SK-N-SH (cell line): ENCODE data around the gene VEGFA. TPM values are rescaled to one million over a fixed set of nuclear protein-coding genes. Genes with fewer than 3 reads are reported as not detected.

ENCODE experiments used
- CTCF ChIA-PET: fragments of 300-600, 350-600 bp; formaldehyde crosslinking; extraction: SDS; loops from one replicate; lab custom pipeline; 2021; lab: Yijun Ruan, JAX
- POLR2A ChIA-PET: fragments of 350-600 bp; sonication (Branson Sonifier 250); formaldehyde crosslinking; extraction: SDS; loops from one replicate; lab custom pipeline; 2020; ENCODE audit warnings: antibody characterized with exemption, inconsistent platforms; lab: Yijun Ruan, JAX
- DNase-seq: peaks from one replicate; pipeline ENCODE4 v3.0.0; 2012
- H2AFZ ChIP-seq: fragments of 200-600 bp; sonication (generic); 2 replicates; pipeline ENCODE4 v1.8.1; 2016; ENCODE audit warnings: antibody characterized with exemption, mild to moderate bottlenecking, low read depth
- H3F3A ChIP-seq: fragments of 200-600 bp; sonication (generic); replicated peaks from 2 replicates; pipeline ENCODE3; 2016; ENCODE audit warnings: antibody characterized with exemption, mild to moderate bottlenecking; ENCODE audit not compliant: insufficient read depth
- H3K27ac ChIP-seq, 2 experiments: fragments of 200-500 bp in 1 of 2; fragments of 200-600 bp in 1 of 2; sonication (Bioruptor generic) in 1 of 2; sonication (generic), shearing (Covaris generic) in 1 of 2; 2 replicates each; pipeline versions ENCODE4 v1.5.1 to v1.6.1; 2014 to 2016; ENCODE audit warnings: low read depth in 2 of 2, inconsistent platforms in 1 of 2, low read length in 1 of 2, mild to moderate bottlenecking in 1 of 2, mixed read lengths in 1 of 2
- H3K27me3 ChIP-seq: fragments of 200-600 bp; sonication (generic), shearing (Covaris generic); 2 replicates; pipeline ENCODE4 v1.6.1; 2016; ENCODE audit warnings: mixed run types; ENCODE audit not compliant: insufficient read depth
- H3K36me3 ChIP-seq, 2 experiments: fragments of 200-500 bp in 1 of 2; fragments of 200-600 bp in 1 of 2; sonication (Bioruptor generic) in 1 of 2; sonication (generic) in 1 of 2; replicated peaks in 1 of 2; 2 replicates each; pipeline versions ENCODE3 to v1.5.1; 2014 to 2016; ENCODE audit warnings: low read length in 1 of 2, mild to moderate bottlenecking in 1 of 2; ENCODE audit not compliant: insufficient read depth in 2 of 2, control insufficient read depth in 1 of 2
- H3K4me1 ChIP-seq, 2 experiments: fragments of 200-500 bp in 1 of 2; fragments of 200-600 bp in 1 of 2; sonication (Bioruptor generic) in 1 of 2; sonication (generic), shearing (Covaris generic) in 1 of 2; 2 replicates each; pipeline versions ENCODE4 v1.5.1 to v1.6.1; 2014 to 2016; ENCODE audit warnings: low read depth in 1 of 2, low read length in 1 of 2, mixed run types in 1 of 2; ENCODE audit not compliant: insufficient read depth in 2 of 2, control insufficient read depth in 1 of 2
- H3K4me2 ChIP-seq: fragments of 200-600 bp; sonication (generic), shearing (Covaris generic); 2 replicates; pipeline ENCODE4 v1.6.1; 2017; ENCODE audit warnings: mixed run types
- H3K4me3 ChIP-seq, 2 experiments: fragments of 200-500 bp in 1 of 2; fragments of 200-600 bp in 1 of 2; sonication (Bioruptor generic) in 1 of 2; sonication (generic), shearing (Covaris generic) in 1 of 2; 2 replicates each; pipeline versions ENCODE4 v1.5.1 to v1.8.1; 2014 to 2016; ENCODE audit warnings: low read depth in 2 of 2, inconsistent platforms in 1 of 2, low read length in 1 of 2, mild to moderate bottlenecking in 1 of 2, mixed read lengths in 1 of 2, moderate library complexity in 1 of 2
- H3K79me2 ChIP-seq: fragments of 200-600 bp; sonication (generic); 2 replicates; pipeline ENCODE4 v1.8.1; 2017; ENCODE audit warnings: mild to moderate bottlenecking; ENCODE audit not compliant: insufficient read depth
- H3K9ac ChIP-seq: fragments of 200-600 bp; sonication (generic); 2 replicates; pipeline ENCODE4 v1.6.1; 2017; ENCODE audit warnings: mixed run types
- H3K9me2 ChIP-seq: fragments of 200-600 bp; sonication (generic); 2 replicates; pipeline ENCODE4 v1.6.1; 2017; ENCODE audit warnings: mixed run types
- H3K9me3 ChIP-seq: fragments of 200-600 bp; sonication (generic); 2 replicates; pipeline ENCODE4 v1.6.1; 2017; ENCODE audit warnings: mixed run types, mild to moderate bottlenecking, moderate library complexity
- H4K20me1 ChIP-seq: fragments of 200-600 bp; sonication (generic); 2 replicates; pipeline ENCODE4 v1.6.1; 2017; ENCODE audit warnings: mild to moderate bottlenecking, mixed run types; ENCODE audit not compliant: insufficient read depth
- FOSL2 ChIP-seq: IDR thresholded peaks from 2 replicates; pipeline ENCODE4 v1.4.0; 2012; ENCODE audit warnings: low read depth, mild to moderate bottlenecking, moderate library complexity, borderline replicate concordance
- FOXM1 ChIP-seq: IDR thresholded peaks from 2 replicates; pipeline ENCODE4 v1.4.0; 2012; ENCODE audit warnings: low read depth, mild to moderate bottlenecking
- GABPA ChIP-seq: IDR thresholded peaks from 2 replicates; pipeline ENCODE4 v1.4.0; 2012; ENCODE audit warnings: low read depth, mild to moderate bottlenecking
- GATA2 ChIP-seq: sonication (generic); formaldehyde crosslinking; IDR thresholded peaks from 2 replicates; pipeline ENCODE4 v1.5.0; 2020; ENCODE audit warnings: mild to moderate bottlenecking, missing genetic modification reagents
- MEF2A ChIP-seq: IDR thresholded peaks from 2 replicates; pipeline ENCODE4 v1.4.0; 2012; ENCODE audit warnings: low read depth, borderline replicate concordance
- NFIC ChIP-seq: IDR thresholded peaks from 2 replicates; pipeline ENCODE4 v1.4.0; 2012; ENCODE audit warnings: borderline replicate concordance
- NRF1 ChIP-seq: IDR thresholded peaks from 2 replicates; pipeline ENCODE4 v1.6.1; 2012; ENCODE audit warnings: low read depth, mild to moderate bottlenecking, low read length
- PBX3 ChIP-seq: IDR thresholded peaks from 2 replicates; pipeline ENCODE4; 2012
- POLR2AphosphoS5 ChIP-seq: IDR thresholded peaks from 2 replicates; pipeline ENCODE4 v1.6.1; 2012; ENCODE audit warnings: low read depth, low read length
- RCOR1 ChIP-seq: fragments of 150-350 bp; IDR thresholded peaks from 2 replicates; pipeline ENCODE4 v1.6.1; 2017; ENCODE audit warnings: antibody characterized with exemption, low read length
- RFX5 ChIP-seq: IDR thresholded peaks from 2 replicates; pipeline ENCODE4 v1.6.1; 2012; ENCODE audit warnings: mild to moderate bottlenecking, improper control_type of control experiment, low read length
- RXRA ChIP-seq: IDR thresholded peaks from 2 replicates; pipeline ENCODE4 v1.4.0; 2012; ENCODE audit warnings: low read depth, mild to moderate bottlenecking, borderline replicate concordance
- USF2 ChIP-seq: fragments of 150-350 bp; IDR thresholded peaks from 2 replicates; pipeline ENCODE4 v1.6.1; 2017; ENCODE audit warnings: antibody characterized with exemption, low read length, low read depth, borderline replicate concordance
- ZBTB33 ChIP-seq: IDR thresholded peaks from 2 replicates; pipeline ENCODE4 v1.4.0; 2012; ENCODE audit warnings: low read depth, borderline replicate concordance
- WGBS: methylation state at CpG from one replicate; pipeline ENCODE4 v1.1.6; 2017; ENCODE audit warnings: low lambda C conversion rate; 5-methylcytosine and 5-hydroxymethylcytosine counted together
- polyA plus RNA-seq, 3 experiments: library from polyadenylated mRNA; depleted of rRNA; stranded (reverse); fragments of >200 nt; gene quantifications; 2 replicates each; pipeline ENCODE4 v1.2.3, GENCODE V29; 2012

Gene VEGFA
- polyA plus RNA-seq, 1 of the 3 experiments (the other 2 are of a cell fraction): 81.0 TPM

GRCh38 chr6:43811733-43812099 is 41.7 kb downstream of the VEGFA start:
- H3F3A ChIP-seq: no peaks in the 10 kb centered on the region
- WGBS: 76% methylated on average over 2 of the region's 2 CpGs

More at GRCh38 chr6:43811733-43812099, 41.7 kb downstream of the VEGFA start:
- no peak overlapping the region for H3K4me2 ChIP-seq
- no peaks in the 10 kb centered on the region for H3K9me3 ChIP-seq
- H3K36me3 ChIP-seq: no peaks in the 10 kb centered on the region
- peaks cover 0 to 24% of the 10 kb centered on the region in 2 experiments; a peak in 1 of 4 replicates for H3K4me1 ChIP-seq
- no peaks in the 10 kb centered on the region for H3K79me2 ChIP-seq
- no peaks in the 10 kb centered on the region for H3K27me3 ChIP-seq
- TF ChIP-seq NFIC (no peak), FOSL2 (no peak), ZBTB33 (no peak), MEF2A (no peak), POLR2AphosphoS5 (no peak), RFX5 (no peak), RCOR1 (no peak), NRF1 (no peak), USF2 (no peak), FOXM1 (no peak), RXRA (no peak), GABPA (no peak), GATA2 (CRISPR knock-in tag) (no peak), PBX3 (no peak)
- TF ChIP-seq, all 33 proteins: peak for 0
- ChIA-PET CTCF (interaction anchor here (0.6 kb wide), 1 partner anchor 37 kb away, joined by 3 read pairs; no protein-coding TSS in a partner anchor), POLR2A (no interaction called here)
- Histone ChIP-seq H3K4me3 (no peak overlapping the region), H4K20me1 (no peaks in the 10 kb centered on the region), H2AFZ (no peak overlapping the region), H3K9me2 (no peaks in the 10 kb centered on the region), H3K27ac (no peak overlapping the region), H3K9ac (no peak overlapping the region)
- no peak for DNase-seq
